Left lung (tissue), 10 donors: ENCODE results near the gene ACTL8. TPM values are rescaled to one million over a fixed set of nuclear protein-coding genes. Genes with fewer than 3 reads are reported as not detected.

Experiments used
- ATAC-seq: fragments of 200-7000 bp; cut with Tn5 transposase; one replicate; pipeline ENCODE4 v1.9.1; 2020; ENCODE audit warnings: moderate library complexity
- DNase-seq, 4 donors: peaks; one replicate each; pipeline ENCODE4 v3.0.0-alpha.2; 2013 to 2020
- H3K27ac ChIP-seq, 2 donors: fragments of 200-600 bp; sonication (generic) in 1 of 2; one replicate each; pipeline versions ENCODE4 v1.5.0 to v1.8.0; 2020 to 2021
- H3K27me3 ChIP-seq, 2 donors: fragments of 200-600 bp; sonication (generic) in 1 of 2; one replicate each; pipeline versions ENCODE4 v1.5.0 to v1.8.0; 2020 to 2021
- H3K36me3 ChIP-seq, 2 donors: fragments of 200-600 bp; sonication (generic) in 1 of 2; one replicate each; pipeline versions ENCODE4 v1.5.0 to v1.8.0; 2020 to 2021
- H3K4me1 ChIP-seq, 2 donors: fragments of 200-600 bp; one replicate each; pipeline ENCODE4 v1.8.0; 2021
- H3K4me3 ChIP-seq, 2 donors: fragments of 200-600 bp; sonication (generic) in 1 of 2; one replicate each; pipeline versions ENCODE4 v1.5.0 to v1.8.0; 2020 to 2021; ENCODE audit warnings: mild to moderate bottlenecking in 1 of 2
- H3K9me3 ChIP-seq, 2 donors: fragments of 200-600 bp; sonication (generic) in 1 of 2; one replicate each; pipeline versions ENCODE4 v1.5.0 to v1.8.0; 2020 to 2021
- intact Hi-C, 2 donors: fragments of 100-400 bp; cut with DNase I; formaldehyde crosslinking; loops; one replicate each; pipeline versions ENCODE4 v1.11.2 to v1.14.2; 2022
- polyA plus RNA-seq, 6 donors: library from polyadenylated mRNA; unstranded; fragments of 120-200 nt; gene quantifications; one replicate each; pipeline ENCODE4 v1.2.1, GENCODE V29; 2013; ENCODE audit not compliant: insufficient read length in 6 of 6
- total RNA-seq, 2 donors: library from RNA; stranded (reverse); fragmentation: NEBNext Ultra II Directional; extraction: Animal tissue kit (Norgen Biotek cat#: 25700); gene quantifications; one replicate each; pipeline ENCODE4 v1.2.1, GENCODE V29; 2021
- TF ChIP-seq, protein P1 (sequence below), 2 donors: fragments of 200-600 bp; sonication (generic) in 1 of 2; IDR thresholded peaks; one replicate each; pipeline versions ENCODE4 v1.5.0 to v1.8.0; 2021; ENCODE audit warnings: antibody characterized with exemption in 2 of 2
- donor health status: DM: no; HTN: yes; CAD: no.
- donor health status: DM: no; HTN: no; CAD: no.

The ACTL8 gene
- total and polyA plus RNA-seq, 8 donors, result not detected

- TF ChIP-seq, protein P1, sequence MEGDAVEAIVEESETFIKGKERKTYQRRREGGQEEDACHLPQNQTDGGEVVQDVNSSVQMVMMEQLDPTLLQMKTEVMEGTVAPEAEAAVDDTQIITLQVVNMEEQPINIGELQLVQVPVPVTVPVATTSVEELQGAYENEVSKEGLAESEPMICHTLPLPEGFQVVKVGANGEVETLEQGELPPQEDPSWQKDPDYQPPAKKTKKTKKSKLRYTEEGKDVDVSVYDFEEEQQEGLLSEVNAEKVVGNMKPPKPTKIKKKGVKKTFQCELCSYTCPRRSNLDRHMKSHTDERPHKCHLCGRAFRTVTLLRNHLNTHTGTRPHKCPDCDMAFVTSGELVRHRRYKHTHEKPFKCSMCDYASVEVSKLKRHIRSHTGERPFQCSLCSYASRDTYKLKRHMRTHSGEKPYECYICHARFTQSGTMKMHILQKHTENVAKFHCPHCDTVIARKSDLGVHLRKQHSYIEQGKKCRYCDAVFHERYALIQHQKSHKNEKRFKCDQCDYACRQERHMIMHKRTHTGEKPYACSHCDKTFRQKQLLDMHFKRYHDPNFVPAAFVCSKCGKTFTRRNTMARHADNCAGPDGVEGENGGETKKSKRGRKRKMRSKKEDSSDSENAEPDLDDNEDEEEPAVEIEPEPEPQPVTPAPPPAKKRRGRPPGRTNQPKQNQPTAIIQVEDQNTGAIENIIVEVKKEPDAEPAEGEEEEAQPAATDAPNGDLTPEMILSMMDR (IDR thresholded peaks at IDR 0.05), result no peak
- Histone ChIP-seq H3K9me3 (no peaks in the 10 kb centered on the region), H3K27ac (no peak overlapping the region), H3K36me3 (no peaks in the 10 kb centered on the region), H3K27me3 (peaks cover 0 to 28% of the 10 kb centered on the region in 2 donors), H3K4me3 (no peak overlapping the region), H3K4me1 (no peaks in the 10 kb centered on the region)
- DNase-seq (no peak), ATAC-seq (no peak)
- intact Hi-C loops, result no loop called here
These were observed 98.3 kb downstream of the ACTL8 start for GRCh38 chr1:17853241-17853935.

GRCh38 chr1:17856496-17857108, 101.5 kb downstream of the ACTL8 start:
- DNase-seq (no peak), ATAC-seq (no peak)
- Histone ChIP-seq H3K27ac (no peak overlapping the region), H3K4me1 (no peaks in the 10 kb centered on the region), H3K9me3 (no peaks in the 10 kb centered on the region), H3K4me3 (no peak overlapping the region), H3K27me3 (peaks cover 0 to 28% of the 10 kb centered on the region in 2 donors), H3K36me3 (no peaks in the 10 kb centered on the region)
- TF ChIP-seq, protein P1 (IDR thresholded peaks at IDR 0.05), result no peak
- intact Hi-C loops, result no loop called here

DNA sequence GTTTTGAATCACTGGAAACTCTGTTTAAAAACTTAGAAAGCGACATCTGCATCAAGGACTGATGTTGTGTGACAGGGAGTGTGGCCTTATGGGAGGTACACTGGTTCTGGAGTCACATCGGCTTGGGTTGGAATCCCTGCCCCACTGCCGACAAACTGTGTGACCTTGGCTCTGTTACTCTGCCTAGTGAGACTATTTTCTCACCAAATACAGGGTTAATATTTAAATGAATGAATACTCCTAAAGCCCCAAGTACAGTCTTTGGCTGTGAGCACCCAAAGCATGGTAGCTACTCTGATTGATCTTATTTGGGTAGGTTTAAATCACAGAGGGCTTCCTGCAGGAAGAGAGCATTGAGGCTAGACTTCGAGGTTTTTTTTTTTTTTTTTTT, 102.0 kb downstream of the ACTL8 start:
- DNase-seq (no peak), ATAC-seq (no peak)
- intact Hi-C loops, result no loop called here
- TF ChIP-seq, protein P1 (IDR thresholded peaks at IDR 0.05), result no peak
- Histone ChIP-seq H3K4me1 (no peaks in the 10 kb centered on the region), H3K36me3 (no peaks in the 10 kb centered on the region), H3K27ac (no peak overlapping the region), H3K27me3 (peaks cover 0 to 28% of the 10 kb centered on the region in 2 donors), H3K9me3 (no peaks in the 10 kb centered on the region), H3K4me3 (no peak overlapping the region)

DNA sequence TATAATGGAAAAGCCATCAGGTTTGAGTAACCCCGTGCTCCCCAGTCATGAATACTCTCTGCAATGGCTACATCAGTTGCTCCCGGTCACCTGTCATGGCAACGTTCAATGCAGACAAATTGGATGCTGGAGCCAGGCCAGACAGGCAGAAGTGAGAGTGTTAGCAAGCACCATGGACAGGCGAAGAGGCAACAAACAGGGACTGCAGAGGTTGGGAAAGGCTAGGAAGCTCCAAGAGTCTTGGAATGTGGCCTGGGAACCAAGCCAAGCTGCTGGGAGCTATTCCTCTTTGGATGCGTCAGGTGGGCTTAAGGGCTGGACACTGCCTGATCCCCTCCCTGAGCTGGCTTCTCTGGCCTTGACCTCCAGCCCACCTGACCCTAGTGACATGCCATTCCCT, 102.9 kb downstream of the ACTL8 start:
- Histone ChIP-seq H3K4me1 (no peaks in the 10 kb centered on the region), H3K36me3 (no peaks in the 10 kb centered on the region), H3K27ac (no peak overlapping the region), H3K4me3 (no peak overlapping the region), H3K27me3 (peaks cover 3 to 28% of the 10 kb centered on the region in 2 donors), H3K9me3 (no peaks in the 10 kb centered on the region)
- intact Hi-C loops, result no loop called here
- ATAC-seq, result no peak
- TF ChIP-seq, protein P1 (IDR thresholded peaks at IDR 0.05), result no peak
- no peak for DNase-seq

DNA sequence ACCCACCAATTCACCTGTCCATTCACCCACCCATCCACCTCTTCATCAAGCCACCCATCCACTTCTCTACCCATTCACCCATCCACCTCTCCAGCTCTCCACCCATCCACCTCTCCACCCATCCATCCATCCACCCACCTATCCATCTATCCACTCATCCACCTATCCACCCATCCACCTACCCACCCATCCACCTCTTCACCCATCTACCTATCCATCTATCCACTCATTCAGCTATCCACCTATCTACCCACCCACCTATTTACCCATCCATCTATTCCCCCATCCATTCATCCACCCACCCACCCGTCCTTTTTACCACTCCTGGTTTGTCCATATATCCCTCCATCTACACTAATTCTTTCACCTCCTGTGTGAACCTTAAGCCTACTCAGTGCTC, 105.7 kb downstream of the ACTL8 start:
- no peak for DNase-seq
- H3K36me3 ChIP-seq, result no peaks in the 10 kb centered on the region
- H3K27me3 ChIP-seq, result peaks cover 3 to 9% of the 10 kb centered on the region in 2 donors
- intact Hi-C loops, result no loop called here
- H3K27ac ChIP-seq, result no peak overlapping the region
- no peaks in the 10 kb centered on the region for H3K4me1 ChIP-seq
- no peak overlapping the region for H3K4me3 ChIP-seq
- TF ChIP-seq, protein P1 (IDR thresholded peaks at IDR 0.05), result no peak
- ATAC-seq, result no peak
- no peaks in the 10 kb centered on the region for H3K9me3 ChIP-seq
